ENCODE measurements around the gene CUEDC1. TPM values are rescaled to one million over a fixed set of nuclear protein-coding genes. Genes with fewer than 3 reads are reported as not detected.
"Not testable (repeated sequence)": the region's sequence is repeated elsewhere in the genome, so short reads cannot be mapped to it uniquely, and the experiment has no call there.

CUEDC1 gene
- total RNA-seq, 2 donors from 2014 or later, result 42.3 to 43.6 TPM

GRCh38 chr17:57987581-57988300, 32.5 kb upstream of the CUEDC1 start, which contains the start of gene VEZF1:
Gene VEZF1 (minus strand): TSS chr17:57988254. CDS start chr17:57988111, 143 bp downstream.
- intact Hi-C loops (cut with DNase I), result loop anchor here in 1 of 2 donors (5.0 kb wide), 1 partner anchor 35 kb away; no protein-coding TSS in a partner anchor
- peak; percentile 94 for DNase-seq (ENCODE audit: low spot score)

GRCh38 chr17:57986841-57987580, 31.8 kb upstream of the CUEDC1 start:
- intact Hi-C loops (cut with DNase I), result loop anchor here in 1 of 2 donors (5.0 kb wide), 1 partner anchor 35 kb away; no protein-coding TSS in a partner anchor
- peak; percentile 80 for DNase-seq (ENCODE audit: low spot score)

GRCh38 chr17:57985675-57985974, 30.4 kb upstream of the CUEDC1 start:
- intact Hi-C loops (cut with DNase I), result loop anchor here in 1 of 2 donors (5.0 kb wide), 1 partner anchor 33 kb away; no protein-coding TSS in a partner anchor
- DNase-seq (ENCODE audit: low spot score), result no peak

- intact Hi-C loops (cut with DNase I), result loop anchor here in 1 of 2 donors (5.0 kb wide), 1 partner anchor 33 kb away; no protein-coding TSS in a partner anchor
- no peak for DNase-seq (ENCODE audit: low spot score)
Observed at GRCh38 chr17:57984936-57985674, 29.9 kb upstream of the CUEDC1 start.

DNA sequence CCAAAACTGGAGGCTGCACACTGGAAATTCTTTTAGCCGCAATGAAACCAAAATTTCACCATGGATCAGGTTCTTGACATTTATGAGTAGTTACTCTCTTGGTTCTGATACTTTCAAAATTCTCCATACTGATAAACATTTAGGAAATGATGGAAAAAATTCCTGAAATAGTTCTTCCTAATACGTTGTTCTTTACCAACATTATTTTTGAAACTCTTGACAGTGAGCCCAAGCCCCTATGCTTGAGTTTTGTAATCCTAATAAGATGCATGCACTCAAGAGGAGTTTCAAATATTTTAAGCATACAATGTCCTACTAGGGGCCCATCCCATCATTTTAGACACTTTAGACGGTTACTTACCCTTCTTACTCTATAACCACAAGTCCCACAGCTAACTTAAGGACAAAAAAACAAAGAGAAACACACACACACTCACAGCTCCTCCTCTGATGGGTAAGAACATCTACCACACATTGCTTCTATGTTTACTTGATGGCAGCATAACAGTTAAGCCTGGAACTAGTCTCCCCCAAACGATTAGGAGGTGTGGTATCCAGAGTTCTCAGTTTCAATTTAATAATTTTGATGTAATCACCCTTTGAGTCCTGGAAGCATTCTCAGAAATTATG, 29.2 kb upstream of the CUEDC1 start:
- intact Hi-C loops (cut with DNase I), result no loop called here
- DNase-seq (ENCODE audit: low spot score), result no peak

DNA sequence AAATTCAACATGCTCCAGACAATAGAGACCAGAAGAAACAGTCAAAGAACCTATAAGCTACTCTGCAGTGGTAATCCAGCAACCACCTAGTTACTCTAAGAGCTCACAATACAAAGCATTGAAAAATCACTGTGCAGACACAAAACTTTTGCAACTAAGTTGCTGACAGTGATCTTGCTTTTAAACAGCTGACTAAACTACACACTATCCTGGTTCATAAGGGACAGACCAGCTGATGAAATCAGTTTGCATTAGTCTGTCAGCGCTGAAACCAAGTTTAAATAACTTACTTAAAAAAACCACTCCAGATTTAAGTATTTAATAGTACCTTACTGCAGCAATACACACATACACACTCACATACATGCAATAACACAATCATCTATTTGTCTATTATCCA, 28.2 kb upstream of the CUEDC1 start:
- DNase-seq (ENCODE audit: low spot score), result no peak
- intact Hi-C loops (cut with DNase I), result no loop called here

DNA sequence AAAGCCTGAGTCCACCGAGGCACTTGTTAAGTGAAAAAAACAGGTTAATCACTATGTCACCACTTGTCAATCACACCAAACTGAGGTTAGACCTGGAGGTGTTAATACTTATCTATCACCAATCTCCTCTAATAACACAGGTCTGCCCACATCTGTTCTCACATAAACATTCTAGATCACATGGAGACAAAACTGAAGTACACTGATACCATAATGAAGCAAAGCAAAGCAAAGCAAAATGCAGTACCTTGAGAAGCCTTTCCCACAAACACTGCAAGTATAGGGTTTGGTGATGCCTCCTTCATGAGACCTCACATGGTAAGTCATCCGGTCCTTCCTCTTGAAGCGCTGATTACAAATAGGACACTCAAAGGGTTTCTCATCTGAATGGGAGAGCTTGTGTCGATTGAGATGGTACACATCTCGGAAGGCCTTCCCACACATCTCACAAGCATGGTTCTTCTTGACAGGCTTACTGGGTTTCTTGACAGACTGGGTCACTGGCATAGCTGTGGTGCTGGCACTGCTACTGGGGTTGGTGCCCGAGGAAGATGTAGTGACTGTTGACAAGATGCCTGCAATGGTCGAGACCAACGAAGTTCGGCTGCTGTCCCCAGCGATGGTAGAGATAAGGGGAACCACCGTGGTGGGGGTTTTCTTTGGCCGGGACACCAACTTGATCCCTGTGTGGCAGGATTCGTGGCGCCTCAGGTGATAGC, 27.4 kb upstream of the CUEDC1 start:
- DNase-seq (ENCODE audit: low spot score), result peak; percentile 38
- intact Hi-C loops (cut with DNase I), result no loop called here

- intact Hi-C loops (cut with DNase I), result no loop called here
- DNase-seq (ENCODE audit: low spot score), result no peak
Observed at GRCh38 chr17:57980522-57980921, 25.3 kb upstream of the CUEDC1 start.

GRCh38 chr17:57979076-57979475, 23.9 kb upstream of the CUEDC1 start:
- intact Hi-C loops (cut with DNase I), result no loop called here
- DNase-seq (ENCODE audit: low spot score), result no peak

DNA sequence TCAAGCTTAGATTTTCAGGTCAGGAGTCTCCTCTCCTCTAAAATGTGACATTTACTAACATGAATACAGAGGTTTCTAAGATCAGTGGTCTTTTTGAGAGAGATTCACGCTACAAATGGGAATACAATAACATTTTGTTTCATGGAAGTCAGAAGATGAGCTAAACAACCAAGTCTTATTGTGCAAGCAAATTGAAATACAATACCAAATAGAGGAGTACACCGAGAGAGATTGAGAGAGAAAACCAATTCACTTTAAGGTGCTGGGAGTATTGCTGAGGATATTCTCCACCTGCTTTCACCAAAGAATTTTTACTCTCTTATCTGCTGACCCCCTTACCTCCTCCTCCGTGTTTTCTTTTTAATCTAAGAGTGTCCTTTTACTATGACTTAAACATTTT, 21.4 kb upstream of the CUEDC1 start:
- no peak for DNase-seq (ENCODE audit: low spot score)
- intact Hi-C loops (cut with DNase I), result no loop called here

DNA sequence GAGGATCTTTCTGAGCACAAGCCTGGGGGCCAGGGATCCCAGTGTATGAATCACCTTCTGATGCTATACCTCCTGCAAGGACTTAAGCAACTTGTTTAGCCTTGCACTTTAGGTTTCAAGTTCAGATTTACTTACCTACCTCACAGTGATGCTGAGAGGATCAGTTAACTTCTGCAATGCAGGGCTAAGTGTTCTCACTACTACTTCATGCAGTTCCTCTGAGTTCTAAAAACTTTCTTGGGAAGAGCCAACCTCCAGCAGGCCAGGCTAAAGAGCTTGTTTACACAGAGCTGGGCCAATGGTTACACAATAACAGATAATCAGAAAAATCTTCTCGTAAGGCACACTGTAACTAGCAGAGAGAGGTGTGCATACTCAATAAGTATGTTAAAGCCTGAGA, 19.8 kb upstream of the CUEDC1 start:
- intact Hi-C loops (cut with DNase I), result no loop called here
- peak; percentile 49 for DNase-seq (ENCODE audit: low spot score)

GRCh38 chr17:57974053-57974824, 19.0 kb upstream of the CUEDC1 start:
- intact Hi-C loops (cut with DNase I); DNase-seq (ENCODE audit: low spot score): not testable (repeated sequence)

- peak; percentile 25 for DNase-seq (ENCODE audit: low spot score)
Observed at GRCh38 chr17:57972151-57972550, 16.9 kb upstream of the CUEDC1 start.

GRCh38 chr17:57971572-57971971, 16.4 kb upstream of the CUEDC1 start:
- intact Hi-C loops (cut with DNase I), result no loop called here
- peak; percentile 18 for DNase-seq (ENCODE audit: low spot score)

More at GRCh38 chr17:57972151-57972550, 16.9 kb upstream of the CUEDC1 start:
- intact Hi-C loops (cut with DNase I), result no loop called here

DNA sequence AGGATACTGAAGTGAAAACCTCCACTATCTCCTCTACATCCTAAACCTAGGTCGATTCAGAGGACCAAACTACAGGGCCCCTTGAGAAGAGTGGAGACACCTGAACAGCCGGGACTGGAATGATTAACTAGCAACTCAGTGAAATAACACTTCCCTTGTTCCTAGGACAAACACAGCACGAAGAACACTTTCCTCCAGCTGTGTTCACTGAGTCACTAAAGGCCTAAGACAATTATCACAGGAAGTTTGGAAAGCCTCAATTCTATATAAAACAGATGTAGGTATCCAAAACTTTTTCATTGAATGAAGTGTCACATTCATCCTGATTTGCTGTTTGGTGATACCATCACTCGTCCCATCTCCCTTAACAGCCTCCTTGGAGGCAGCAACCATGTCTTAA, 15.5 kb upstream of the CUEDC1 start:
- intact Hi-C loops (cut with DNase I), result no loop called here
- DNase-seq (ENCODE audit: low spot score), result no peak

- intact Hi-C loops (cut with DNase I), result no loop called here
- DNase-seq (ENCODE audit: low spot score), result no peak
Observed at GRCh38 chr17:57968456-57968855, 13.2 kb upstream of the CUEDC1 start.

DNA sequence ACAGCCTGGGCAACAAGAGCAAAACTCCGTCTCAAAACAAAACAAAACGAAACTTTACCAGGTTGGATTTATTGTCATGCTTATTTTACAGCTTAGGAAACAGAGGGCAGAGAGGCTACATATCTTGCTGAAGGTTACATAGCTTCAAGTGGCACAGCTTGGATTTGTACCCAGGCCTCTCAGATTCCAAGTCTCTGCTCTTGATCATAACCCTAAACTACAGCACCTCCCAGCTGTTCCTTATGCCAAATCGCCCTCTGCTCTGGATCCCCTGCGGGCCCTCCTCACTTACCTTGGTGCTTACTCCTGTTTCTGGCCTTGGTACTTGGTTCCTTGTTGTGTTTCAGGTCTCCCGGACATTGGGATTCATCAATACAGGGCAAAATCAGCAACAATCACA, 11.7 kb upstream of the CUEDC1 start:
- no peak for DNase-seq (ENCODE audit: low spot score)
- intact Hi-C loops (cut with DNase I), result no loop called here

DNA sequence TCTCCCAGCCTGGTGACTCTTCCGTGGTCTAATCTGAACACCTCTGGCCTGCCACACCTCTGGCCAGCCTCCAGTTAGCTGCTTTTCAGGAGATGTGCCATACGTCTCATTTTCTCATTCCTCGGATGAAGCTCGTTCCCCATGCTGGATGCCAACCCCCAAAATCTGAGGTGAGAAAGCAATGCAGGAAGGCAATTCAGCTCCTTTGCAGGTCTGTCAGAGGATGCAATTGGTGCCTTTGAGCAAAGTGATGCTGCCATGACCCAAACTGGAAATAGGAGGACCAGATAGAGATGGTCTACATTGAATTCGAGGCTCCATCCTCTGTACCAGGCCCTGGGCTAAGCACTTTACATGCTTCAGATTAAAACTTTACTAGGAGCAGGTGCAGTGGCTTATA, 11.0 kb upstream of the CUEDC1 start:
- intact Hi-C loops (cut with DNase I), result no loop called here
- DNase-seq (ENCODE audit: low spot score), result peak; percentile 35

All from posterior vena cava (tissue), 2 donors.